HG02678 (cell line): Measurements from ENCODE around the gene DIAPH3.
"Not testable (repeated sequence)": the region's sequence is repeated elsewhere in the genome, so short reads cannot be mapped to it uniquely, and the experiment has no call there.

ENCODE experiments used
- ATAC-seq: cut with Tn5 transposase; IDR thresholded peaks from one replicate; pipeline ENCODE4 v1.9.1; 2021; ENCODE audit warnings: mild to moderate bottlenecking, moderate library complexity; ENCODE audit not compliant: unreplicated experiment

The DIAPH3 gene, protein sequence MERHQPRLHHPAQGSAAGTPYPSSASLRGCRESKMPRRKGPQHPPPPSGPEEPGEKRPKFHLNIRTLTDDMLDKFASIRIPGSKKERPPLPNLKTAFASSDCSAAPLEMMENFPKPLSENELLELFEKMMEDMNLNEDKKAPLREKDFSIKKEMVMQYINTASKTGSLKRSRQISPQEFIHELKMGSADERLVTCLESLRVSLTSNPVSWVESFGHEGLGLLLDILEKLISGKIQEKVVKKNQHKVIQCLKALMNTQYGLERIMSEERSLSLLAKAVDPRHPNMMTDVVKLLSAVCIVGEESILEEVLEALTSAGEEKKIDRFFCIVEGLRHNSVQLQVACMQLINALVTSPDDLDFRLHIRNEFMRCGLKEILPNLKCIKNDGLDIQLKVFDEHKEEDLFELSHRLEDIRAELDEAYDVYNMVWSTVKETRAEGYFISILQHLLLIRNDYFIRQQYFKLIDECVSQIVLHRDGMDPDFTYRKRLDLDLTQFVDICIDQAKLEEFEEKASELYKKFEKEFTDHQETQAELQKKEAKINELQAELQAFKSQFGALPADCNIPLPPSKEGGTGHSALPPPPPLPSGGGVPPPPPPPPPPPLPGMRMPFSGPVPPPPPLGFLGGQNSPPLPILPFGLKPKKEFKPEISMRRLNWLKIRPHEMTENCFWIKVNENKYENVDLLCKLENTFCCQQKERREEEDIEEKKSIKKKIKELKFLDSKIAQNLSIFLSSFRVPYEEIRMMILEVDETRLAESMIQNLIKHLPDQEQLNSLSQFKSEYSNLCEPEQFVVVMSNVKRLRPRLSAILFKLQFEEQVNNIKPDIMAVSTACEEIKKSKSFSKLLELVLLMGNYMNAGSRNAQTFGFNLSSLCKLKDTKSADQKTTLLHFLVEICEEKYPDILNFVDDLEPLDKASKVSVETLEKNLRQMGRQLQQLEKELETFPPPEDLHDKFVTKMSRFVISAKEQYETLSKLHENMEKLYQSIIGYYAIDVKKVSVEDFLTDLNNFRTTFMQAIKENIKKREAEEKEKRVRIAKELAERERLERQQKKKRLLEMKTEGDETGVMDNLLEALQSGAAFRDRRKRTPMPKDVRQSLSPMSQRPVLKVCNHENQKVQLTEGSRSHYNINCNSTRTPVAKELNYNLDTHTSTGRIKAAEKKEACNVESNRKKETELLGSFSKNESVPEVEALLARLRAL

GRCh38 chr13:60163478-60164233 lies at the start of gene DIAPH3:
DIAPH3 (minus strand) TSS chr13:60163928; CDS start chr13:60163766, 162 bp downstream.
- ATAC-seq = peak; percentile 100

- no peak for ATAC-seq
Observed at GRCh38 chr13:60213236-60213744, 49.6 kb upstream of the DIAPH3 start.

DNA sequence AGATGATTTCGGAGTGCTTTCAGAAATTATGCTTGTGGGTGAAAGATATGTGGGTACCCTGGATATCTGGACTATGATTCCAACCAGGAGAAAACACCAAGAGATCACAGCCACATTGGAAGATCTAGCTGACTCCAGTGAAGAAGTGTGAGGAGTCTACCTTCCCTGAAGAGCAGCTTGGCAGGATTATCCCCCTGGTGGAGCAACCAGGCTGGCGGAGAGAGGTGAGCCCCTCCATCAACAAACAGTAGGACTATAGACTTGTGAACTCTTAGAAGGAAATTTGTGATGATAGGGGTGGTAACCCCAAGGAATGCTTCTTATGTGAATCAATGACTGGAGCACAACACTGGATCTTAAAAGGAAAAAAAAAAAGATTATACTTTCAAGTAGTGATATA lies 47.8 kb upstream of the DIAPH3 start:
- no peak for ATAC-seq

DNA sequence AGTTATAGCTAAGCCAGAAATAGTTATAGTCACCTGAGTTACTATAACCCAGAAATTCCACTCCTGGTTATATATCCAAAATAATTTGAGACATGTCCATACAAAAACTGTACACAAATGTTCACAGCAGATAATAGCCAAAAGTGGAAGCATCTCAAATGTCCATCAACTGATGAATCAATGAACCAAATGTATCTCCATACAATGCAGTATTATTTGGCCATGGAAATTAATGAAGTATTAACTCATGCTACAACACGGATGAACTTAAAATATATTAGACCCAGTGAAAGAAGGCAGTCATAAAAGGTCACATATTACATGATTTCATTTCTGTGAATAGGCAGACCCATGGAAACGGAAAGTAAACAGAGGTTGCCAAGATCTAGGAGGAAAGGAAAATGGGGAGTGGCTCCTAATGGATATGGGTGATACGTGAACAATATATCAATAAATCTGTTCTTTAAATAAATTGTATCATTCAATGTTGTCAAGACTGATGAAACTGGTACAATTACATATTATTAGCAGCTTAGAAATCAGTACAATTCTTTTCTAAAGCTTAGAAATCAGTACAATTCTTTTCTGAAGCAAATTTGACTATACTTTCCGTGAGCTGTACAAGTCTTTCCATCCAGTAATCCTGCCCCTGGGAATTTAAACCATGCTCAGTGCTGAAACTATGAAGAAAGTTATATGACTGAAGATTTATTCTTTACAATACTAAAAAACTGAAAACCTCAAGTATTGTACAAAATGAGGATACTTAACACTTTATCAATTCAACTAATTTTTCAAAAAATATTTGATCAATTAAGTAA lies 47.0 kb upstream of the DIAPH3 start:
- ATAC-seq = no peak

DNA sequence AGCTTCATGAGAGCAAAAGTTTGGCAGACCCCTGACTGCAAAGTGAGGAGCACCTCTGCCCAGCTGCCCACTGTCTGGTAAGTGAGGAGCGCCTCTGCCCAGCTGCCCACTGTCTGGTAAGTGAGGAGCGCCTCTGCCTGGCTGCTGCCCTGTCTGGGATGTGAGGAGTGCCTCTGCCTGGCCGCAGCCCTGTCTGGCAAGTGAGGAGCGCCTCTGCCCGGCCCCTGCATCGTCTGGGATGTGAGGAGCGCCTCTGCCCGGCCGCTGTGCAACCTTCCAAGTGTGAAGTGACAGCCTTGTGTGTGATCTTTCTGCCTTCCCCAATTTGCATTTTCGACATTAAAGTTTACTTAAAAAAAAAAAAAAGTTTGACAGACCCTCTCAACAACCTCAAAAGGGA lies 41.8 kb upstream of the DIAPH3 start:
- ATAC-seq = not testable (repeated sequence)

- ATAC-seq = no peak
Observed at GRCh38 chr13:60201286-60201685, 37.6 kb upstream of the DIAPH3 start.

GRCh38 chr13:60195893-60196292 lies 32.2 kb upstream of the DIAPH3 start:
- ATAC-seq = not testable (repeated sequence)

GRCh38 chr13:60182907-60183306 lies 19.2 kb upstream of the DIAPH3 start:
- no peak for ATAC-seq

GRCh38 chr13:60178327-60178726 lies 14.6 kb upstream of the DIAPH3 start:
- ATAC-seq = no peak

- ATAC-seq = no peak
Observed at GRCh38 chr13:60175571-60175970, 11.8 kb upstream of the DIAPH3 start.

DNA sequence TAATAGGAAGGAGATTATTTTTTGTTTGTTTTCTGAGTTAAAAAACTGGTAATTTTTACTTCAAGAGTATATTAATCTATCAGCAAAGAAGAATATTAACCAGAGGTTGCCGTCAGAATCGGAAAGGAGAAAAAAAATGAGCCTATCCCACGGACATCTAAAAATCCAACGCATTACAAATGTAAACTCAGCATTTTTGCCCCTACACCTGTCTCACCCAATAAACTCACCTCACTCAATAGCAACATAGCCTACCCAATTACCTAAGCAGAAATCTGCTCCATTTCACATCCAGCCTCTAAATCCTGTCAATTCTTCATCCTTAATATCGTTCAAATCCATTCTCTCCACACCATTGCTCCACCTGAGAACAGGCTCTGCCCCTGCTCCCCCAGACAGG lies 10.4 kb upstream of the DIAPH3 start:
- no peak for ATAC-seq

DNA sequence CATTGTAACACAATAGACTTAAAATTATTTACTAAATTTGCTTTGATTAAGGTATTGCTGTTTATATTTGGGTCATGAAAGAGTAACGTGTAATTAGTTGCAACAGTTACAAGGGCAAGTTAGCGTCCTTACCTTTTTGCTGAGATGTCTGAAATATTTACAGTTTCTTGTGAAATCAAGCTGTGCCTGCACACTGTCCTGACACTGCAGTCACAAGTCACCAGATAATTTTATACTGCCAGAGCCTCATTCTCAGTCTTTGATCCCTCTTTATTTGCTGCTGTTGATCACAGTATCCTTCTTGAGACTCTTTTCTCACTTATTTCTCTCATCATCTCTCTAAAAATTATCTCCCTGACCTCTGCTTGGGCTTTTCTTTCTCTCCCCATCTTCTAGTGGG lies 8.4 kb upstream of the DIAPH3 start:
- ATAC-seq = no peak

DNA sequence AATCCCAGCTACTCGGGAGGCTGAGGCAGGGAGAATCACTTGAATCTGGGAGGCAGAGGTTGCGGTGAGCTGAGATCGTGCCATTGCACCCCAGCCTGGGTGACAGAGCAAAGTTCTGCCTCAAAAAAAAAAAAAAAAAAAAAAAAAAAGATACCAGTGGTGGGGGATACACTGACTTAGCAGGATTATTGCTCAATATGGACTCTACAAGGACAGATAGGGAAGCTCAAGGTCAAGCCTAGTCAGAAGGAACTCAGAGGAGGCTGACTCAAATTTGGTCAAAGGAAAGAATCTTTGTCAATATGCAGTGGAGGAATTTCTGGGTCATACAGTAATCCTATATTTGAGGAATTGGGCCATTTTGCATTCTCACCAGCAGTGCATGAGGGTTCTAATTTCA lies 6.7 kb upstream of the DIAPH3 start:
- ATAC-seq = no peak

- no peak for ATAC-seq
Observed at GRCh38 chr13:60169239-60170031, 5.7 kb upstream of the DIAPH3 start.

- ATAC-seq = no peak
Observed at GRCh38 chr13:60167121-60167520, 3.4 kb upstream of the DIAPH3 start.

GRCh38 chr13:60165391-60166099 lies 1.8 kb upstream of the DIAPH3 start:
- ATAC-seq = no peak

- peak; percentile 24 for ATAC-seq
Observed at GRCh38 chr13:60164234-60164889, 634 bp upstream of the DIAPH3 start.

GRCh38 chr13:60162096-60162495 lies 1.6 kb downstream of the DIAPH3 start:
- ATAC-seq = no peak
